Left hindlimb (tissue), 1 donor: ENCODE data around the gene STAT1.

ENCODE experiments used
- DNase-seq: peaks from one replicate; pipeline ENCODE4 v3.0.0-alpha.2; 2018

Gene STAT1

DNA sequence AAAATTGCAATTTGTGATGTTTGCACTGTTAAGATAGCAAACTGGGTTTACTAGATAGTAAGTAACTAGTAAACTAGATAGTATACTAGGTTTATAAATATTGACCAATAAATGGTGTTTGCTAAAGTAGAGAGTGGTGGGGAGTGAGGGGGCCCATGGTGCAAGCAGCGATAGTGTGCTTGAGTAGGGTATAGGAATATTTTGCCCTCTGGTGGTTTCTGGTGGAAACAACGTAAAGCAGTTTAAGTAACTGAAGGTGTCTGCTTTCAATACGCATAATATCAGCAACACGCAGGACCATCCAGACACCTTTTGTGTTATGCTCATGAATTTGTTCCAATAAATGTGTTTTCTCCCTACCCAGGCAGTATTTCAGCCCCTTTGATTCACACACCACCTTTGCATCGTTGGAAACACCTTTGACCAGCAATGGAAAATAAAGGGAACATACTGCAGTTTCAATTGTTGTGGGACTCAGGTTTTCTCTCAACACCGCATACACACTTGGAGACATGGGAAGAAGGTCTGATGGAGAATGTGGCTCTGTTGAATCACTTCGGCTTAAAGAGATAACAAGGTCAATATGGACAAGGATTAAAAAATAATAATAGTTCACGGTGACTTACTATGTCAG lies 16.7 kb upstream of the STAT1 start:
- no peak for DNase-seq

DNA sequence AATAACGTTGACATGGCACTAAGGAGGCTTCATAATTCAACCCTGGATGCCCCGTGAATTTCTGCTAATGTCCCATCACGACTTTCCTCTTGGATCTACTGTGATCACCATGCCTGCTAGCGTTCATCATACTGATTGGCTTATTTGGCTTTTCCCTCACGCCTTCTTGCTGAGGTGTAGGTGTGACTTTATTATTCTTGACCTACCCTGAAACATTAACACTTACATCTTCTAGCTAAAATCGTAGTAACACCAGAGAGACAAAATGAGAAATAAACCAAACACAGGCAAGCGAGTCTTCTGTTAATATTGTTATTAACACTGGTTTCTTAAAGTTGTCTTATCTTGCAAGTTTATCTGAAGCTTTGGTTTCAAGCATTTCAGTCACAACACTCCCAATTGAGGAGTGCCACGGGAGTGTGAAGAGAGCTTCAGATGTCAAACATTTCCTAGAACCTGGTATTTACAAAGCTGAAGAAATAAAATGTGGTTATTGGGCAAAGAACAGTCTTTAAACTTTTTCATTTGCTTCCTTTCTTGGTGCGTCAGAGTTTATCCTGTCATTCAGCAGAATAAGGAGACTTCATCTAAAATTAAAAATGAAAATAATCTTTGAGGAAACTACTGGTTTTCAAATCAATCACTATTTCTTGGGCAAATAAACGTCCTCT lies 15.4 kb upstream of the STAT1 start:
- DNase-seq: no peak

DNA sequence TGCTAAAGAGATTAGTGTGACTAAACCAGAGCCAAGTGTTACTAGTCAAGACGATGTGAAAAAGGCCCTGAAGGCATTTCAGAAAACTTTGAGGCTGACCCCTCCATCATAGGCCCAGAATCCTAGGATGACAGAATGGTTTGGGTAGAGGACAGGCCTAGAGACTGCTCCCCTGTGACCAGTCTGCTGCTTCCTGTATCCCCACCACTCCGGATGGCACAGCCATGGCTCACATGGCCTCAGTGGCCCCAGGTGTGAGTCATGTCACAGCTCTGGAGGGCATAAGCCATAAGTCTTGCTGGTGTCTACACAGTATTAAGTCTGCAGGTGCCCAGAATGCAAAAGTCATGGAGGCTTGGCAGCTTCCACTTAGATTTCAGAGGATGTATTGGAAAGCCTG lies 12.4 kb upstream of the STAT1 start:
- no peak for DNase-seq

DNA sequence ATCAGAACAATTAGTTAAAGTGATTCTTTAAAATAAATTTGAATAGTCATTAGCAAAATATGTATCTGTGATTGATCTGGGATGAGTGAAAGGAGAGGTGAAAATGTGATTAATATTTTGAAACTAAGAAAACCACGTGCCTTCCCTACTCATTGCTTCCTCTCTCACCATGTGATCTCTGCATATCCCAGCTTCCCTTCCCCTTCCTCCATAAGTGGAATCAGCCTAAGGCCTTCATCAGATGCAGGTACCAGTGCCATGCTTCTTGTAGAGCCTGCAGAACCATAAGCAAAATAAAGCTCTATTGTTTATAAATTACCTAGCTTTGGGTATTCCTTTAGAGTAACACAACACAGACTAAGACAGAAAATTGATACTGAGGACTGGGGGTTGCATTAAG lies 11.2 kb upstream of the STAT1 start:
- DNase-seq: no peak

- DNase-seq: no peak
Observed at GRCh38 chr2:191023235-191023679, 9.3 kb upstream of the STAT1 start.

DNA sequence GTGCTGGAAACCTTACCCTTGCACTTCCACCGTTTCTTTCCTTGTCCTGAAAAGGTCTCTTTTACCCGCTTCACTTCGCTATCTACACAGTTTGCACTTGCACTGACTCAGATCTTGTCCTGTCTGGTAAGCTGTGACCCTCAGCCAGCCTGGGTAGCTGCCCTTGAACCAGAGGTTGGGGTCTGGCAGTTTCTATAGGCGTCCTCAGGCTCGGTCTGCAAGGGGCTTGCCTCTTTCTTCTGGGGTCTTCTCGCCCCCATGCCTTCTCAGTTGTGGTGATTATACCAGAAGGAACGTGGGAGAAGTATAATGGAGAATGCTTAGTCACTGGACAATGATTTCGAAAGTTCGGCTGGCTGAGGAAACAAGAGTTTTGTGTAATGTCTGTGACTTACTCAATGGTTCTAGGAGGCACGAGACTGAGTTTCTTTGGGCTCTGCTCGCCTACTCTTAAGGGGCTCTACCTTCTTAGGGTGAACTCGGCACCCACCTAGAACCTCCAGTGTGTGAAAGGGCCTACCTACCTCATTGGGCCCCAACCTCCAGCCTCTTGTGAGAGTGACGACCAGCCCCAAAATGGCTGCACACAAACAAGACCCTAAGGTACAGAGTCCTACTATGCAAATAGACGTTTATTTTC lies 6.9 kb upstream of the STAT1 start:
- DNase-seq: no peak

DNA sequence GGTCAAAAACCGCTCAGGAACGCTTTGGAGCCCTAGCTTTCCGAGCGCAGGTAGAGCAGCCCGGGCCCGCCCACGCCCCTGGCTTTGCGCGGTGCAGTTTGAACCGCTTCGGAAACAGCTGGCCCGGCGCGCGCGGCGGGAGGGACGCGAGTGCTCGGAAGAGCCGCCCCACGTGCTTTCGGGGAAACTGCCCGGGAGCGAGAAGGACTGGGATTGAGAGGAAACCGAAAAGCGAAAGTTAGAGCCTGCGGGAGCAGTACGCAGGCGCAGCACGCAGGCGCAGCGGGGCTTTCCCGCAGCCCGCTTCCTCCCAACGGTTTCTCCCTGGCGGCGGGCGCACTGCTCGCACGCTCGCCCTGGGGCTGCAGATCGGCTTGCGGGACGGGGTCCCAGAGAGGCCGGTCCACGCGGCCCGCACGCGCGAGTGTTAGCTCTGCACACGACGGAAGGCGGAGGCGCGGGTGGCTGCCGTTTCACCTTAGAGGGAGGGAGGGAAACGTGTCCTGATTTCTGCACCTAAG lies 6.3 kb upstream of the STAT1 start:
- DNase-seq: peak; percentile 97

DNA sequence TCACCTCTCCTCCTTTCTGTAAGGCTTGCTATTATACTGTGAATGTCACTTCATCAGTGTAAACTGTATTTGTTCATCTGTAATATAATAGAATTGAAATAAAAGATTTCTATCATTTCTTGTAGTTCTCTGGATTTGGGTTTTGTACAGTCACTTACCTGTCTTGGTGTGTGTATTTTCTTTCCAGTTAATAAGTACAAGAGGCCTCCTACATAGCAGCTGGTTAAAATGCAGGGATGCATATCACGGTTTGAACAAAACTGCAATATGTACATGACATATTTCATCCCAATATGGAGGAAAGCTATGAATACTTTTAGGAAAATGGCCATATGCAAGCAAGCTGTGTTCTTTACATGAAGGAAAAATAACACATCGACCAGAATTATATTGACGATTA lies 5.4 kb upstream of the STAT1 start:
- no peak for DNase-seq

GRCh38 chr2:191018643-191019119 lies 4.7 kb upstream of the STAT1 start:
- no peak for DNase-seq

DNA sequence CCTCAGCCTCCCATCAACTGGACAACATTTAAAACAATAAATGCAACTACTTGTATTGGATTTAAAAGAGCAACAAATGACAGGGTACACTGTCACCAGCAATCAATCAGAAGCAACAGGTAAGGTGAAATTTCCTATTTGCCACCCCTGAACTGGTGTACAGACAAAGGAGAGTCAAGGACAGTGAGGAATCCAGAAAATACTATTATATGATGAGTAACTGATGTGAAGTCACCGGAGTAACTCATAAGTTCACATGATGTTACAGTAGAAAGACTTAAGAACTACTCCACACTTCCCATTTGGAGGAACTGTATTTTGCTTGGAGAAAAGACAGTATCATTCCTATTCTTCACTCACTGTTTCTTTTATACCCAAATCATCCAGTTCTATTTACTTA lies 4.1 kb upstream of the STAT1 start:
- DNase-seq: no peak

GRCh38 chr2:191015831-191016230 lies 1.9 kb upstream of the STAT1 start:
- no peak for DNase-seq

DNA sequence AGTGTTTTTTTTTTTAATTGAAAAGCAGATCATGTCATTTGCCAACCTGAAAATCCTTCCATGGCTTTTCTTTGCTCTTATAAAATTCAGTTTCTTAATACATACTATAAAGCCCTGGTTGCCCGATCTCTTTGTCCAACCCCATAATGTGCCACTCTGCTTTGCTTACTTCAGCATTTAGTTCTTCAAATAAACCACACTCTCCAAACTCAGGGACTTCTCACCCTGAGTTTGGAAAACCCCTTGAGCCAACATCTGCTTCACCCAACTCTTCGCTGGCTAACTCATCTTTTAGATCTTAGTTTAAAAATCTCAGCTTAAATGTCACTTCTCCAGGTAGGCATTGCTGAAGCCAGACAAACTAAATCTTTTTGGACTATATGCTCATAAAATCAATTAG lies 1.3 kb upstream of the STAT1 start:
- DNase-seq: no peak

DNA sequence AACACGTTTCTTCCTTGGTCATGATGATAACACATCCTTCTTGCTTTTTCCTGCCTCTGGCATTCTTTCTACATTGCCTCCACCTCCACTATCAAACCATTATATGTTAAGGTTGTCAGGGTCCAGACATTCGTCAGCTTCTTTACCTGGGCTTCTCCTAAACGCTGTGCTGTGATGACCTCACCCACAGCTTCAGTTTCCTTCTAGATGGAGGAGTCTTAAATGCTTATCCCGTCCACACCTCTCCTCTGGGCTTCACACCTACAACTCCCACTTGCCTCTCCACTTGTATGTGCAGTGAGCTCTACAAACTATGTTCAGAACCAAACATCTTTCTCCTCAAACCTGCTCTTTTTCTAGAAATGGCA lies 666 bp upstream of the STAT1 start:
- no peak for DNase-seq

DNA sequence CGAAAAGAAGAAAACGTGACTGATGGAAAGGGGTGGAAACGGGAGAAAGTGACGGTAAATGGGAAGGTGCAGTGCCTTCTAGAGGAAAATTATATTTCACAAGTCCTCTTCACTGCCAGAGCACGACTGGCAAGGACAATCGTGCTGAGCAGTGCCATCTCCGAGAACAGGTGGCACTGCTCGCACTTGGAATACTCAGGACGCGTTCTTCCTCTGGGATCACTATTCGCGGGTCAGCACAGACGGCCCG lies 364 bp downstream of the STAT1 start:
- no peak for DNase-seq

DNA sequence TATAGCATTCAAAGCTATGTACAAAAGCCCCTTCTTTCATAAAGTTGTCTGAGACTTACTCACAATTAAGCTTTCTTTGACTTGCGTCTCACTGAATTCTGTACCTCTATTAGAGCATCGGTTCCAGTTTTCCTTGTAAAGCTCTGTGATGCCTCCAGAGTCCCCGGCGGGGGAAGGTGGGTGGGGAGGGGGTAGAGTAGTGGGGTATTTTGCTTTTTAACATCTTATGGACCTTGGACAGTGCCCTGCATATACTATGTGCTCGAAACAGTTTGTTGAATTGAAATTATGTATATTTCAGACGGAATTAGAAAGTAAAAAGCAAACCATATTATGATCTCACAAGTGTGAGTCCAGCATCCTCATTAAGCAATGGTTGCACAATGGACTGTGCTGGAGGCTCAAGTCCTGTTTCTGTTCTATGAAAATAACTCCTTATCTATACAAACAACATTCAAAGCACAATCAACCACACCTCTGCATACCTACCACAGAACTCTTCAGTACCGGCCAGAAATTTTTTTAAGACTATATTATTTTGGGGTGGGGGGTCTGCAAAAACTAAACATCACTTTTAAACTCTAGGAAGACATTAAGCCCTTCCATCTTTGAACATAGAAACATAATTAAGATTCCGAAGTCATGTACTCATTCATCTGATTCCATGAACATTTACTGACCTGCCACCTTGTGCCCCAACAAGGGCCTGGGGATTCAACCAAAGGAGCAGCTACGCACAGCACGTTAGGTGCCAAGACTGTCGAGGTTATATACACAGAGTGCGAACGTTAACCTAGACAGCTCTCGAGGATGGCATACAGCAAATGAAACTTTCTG lies 908 bp downstream of the STAT1 start:
- DNase-seq: no peak

GRCh38 chr2:191012346-191012745 lies 1.6 kb downstream of the STAT1 start:
- no peak for DNase-seq

DNA sequence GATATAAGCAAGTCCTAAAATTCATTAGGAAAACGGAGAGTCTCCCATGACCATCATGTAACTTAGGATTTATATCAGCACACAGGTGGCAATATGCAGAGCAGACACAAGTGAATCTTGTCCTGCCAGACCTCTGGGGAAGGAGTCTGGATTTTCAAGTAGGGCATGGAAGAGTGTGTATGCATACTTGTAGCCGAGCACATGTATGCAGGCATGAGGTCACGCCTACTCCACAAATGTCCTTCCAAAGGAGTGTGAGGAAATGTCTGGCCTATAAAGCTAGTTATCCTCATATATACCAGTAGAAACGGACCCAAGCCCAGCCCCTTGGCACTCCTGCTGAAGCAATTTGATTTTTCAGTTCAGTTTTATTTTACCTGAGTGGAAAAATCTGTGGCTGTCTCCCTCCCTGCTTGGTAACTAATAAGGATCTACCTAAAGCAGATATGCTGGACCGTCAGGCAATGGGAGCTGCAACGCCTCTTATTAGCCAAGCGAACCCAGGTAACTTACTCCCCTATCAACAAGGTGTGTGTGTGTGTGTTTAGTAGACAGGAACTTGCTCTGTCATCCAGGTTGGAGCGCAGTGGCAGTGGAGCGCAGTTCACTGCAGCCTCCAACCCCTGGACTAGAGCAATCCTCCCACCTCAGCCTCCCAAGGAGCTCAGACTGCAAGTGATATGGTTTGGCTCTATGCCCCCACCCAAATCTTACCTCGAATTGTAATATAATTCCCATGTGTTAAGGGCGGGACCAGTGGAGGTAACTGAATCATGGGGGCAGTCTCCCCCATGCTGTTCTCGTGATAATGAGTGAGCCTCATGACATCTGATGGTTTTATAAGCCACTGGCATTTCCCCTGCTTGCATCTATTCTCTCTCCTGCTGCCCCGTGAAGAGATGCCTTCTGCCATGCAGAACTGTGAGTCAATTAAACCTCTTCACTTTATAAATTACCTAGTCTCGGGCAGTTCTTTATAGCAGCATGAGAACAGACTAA lies 2.8 kb downstream of the STAT1 start:
- no peak for DNase-seq

DNA sequence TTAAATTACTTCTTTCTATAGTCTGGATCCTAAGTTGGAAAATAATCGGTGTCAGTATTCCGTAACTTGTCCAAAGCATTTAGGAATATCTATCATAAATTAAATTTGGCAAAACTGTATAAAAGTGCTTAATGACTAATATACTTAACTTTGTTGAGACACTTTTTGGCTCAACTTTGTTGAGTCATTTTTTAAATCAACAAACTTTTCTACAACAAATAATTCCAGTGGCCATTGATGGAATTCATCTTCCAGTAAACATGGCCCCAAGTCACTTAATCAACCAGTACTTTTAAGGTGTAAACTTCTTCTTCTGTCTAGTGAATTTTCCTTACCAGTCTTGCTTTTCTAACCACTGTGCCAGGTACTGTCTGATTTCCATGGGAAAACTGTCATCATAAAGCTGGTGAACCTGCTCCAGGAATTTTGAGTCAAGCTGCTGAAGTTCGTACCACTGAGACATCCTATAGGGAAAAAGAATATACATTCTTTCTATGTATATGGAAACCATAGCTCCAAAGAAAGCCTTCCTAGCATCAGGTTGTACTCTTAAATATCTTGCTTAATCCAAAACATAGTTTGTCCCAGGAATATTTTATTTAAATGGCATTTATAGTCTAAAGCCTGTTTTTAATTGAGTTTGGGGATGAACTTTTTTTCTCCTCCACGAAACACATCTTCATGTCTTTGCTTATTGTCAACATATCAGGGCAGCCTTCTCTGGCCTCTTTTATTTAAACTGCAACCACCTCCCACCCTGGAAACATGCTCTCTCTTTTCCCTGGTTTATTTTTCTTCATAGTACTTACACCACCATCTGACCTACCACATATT lies 4.2 kb downstream of the STAT1 start:
- no peak for DNase-seq

DNA sequence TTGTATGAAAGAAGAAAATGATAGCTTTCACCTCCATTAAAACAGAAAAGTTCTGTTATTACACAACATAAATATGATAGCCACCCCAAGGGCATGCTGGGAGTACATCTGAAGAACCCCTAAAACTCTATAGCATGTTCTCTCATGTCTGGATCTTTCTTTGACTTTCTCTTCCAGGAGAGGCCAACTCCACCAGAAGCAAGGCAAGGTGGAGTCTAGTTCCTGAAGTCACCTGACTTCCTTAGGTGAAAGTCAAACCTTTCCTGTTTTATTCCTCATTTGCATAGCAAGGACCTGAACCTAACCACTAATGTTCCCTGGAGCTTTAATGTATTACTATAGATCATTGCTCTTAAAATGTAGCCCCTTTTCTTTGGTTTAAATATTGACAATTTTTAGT lies 5.7 kb downstream of the STAT1 start:
- no peak for DNase-seq

GRCh38 chr2:191006997-191007783 lies 6.8 kb downstream of the STAT1 start:
- DNase-seq: no peak
